ENCODE data around the gene AKAP13.
"Not testable (repeated sequence)": the region's sequence is repeated elsewhere in the genome, so short reads cannot be mapped to it uniquely, and the experiment has no call there.

AKAP13 gene

GRCh38 chr15:85380217-85380811, at the start of gene AKAP13:
Gene AKAP13 (plus strand): TSS chr15:85380603. CDS start chr15:85485721, 105,118 bp downstream.
- DNase-seq, result peak; percentile 98 to 99

GRCh38 chr15:85330901-85331588, 49.4 kb upstream of the AKAP13 start:
- DNase-seq, result peak; percentile 73 to 76

- DNase-seq, result no peak
Observed at GRCh38 chr15:85331655-85332285, 48.6 kb upstream of the AKAP13 start.

- no peak for DNase-seq
Observed at GRCh38 chr15:85333132-85333831, 47.1 kb upstream of the AKAP13 start.

GRCh38 chr15:85334241-85334640, 46.2 kb upstream of the AKAP13 start:
- DNase-seq, result no peak

GRCh38 chr15:85335193-85335942, 45.0 kb upstream of the AKAP13 start:
- DNase-seq, result no peak

- no peak for DNase-seq
Observed at GRCh38 chr15:85336880-85337279, 43.5 kb upstream of the AKAP13 start.

- no peak for DNase-seq
Observed at GRCh38 chr15:85337425-85338074, 42.9 kb upstream of the AKAP13 start.

- DNase-seq, result no peak
Observed at GRCh38 chr15:85340321-85340665, 40.1 kb upstream of the AKAP13 start.

GRCh38 chr15:85340852-85341251, 39.6 kb upstream of the AKAP13 start:
- DNase-seq, result no peak

- DNase-seq, result not testable (repeated sequence)
Observed at GRCh38 chr15:85342163-85342562, 38.2 kb upstream of the AKAP13 start.

- DNase-seq, result not testable (repeated sequence)
Observed at GRCh38 chr15:85343443-85343842, 37.0 kb upstream of the AKAP13 start.

- not testable (repeated sequence) for DNase-seq
Observed at GRCh38 chr15:85344241-85344640, 36.2 kb upstream of the AKAP13 start.

GRCh38 chr15:85344653-85345114, 35.7 kb upstream of the AKAP13 start:
- DNase-seq, result not testable (repeated sequence)

- DNase-seq, result not testable (repeated sequence)
Observed at GRCh38 chr15:85345196-85345918, 35.0 kb upstream of the AKAP13 start.

GRCh38 chr15:85346462-85347084, 33.8 kb upstream of the AKAP13 start:
- not testable (repeated sequence) for DNase-seq

- not testable (repeated sequence) for DNase-seq
Observed at GRCh38 chr15:85347264-85348047, 32.9 kb upstream of the AKAP13 start.

- not testable (repeated sequence) for DNase-seq
Observed at GRCh38 chr15:85348048-85348766, 32.2 kb upstream of the AKAP13 start.

GRCh38 chr15:85349062-85349461, 31.3 kb upstream of the AKAP13 start:
- not testable (repeated sequence) for DNase-seq
